EH (cell line): Measurements from ENCODE around the gene CACNA2D3.

Experiments
- DNase-seq: peaks from one replicate; pipeline ENCODE4 v3.0.0-alpha.2; 2015; ENCODE audit warnings: low read depth

Gene CACNA2D3

GRCh38 chr3:54882129-54882833 lies 759.9 kb downstream of the CACNA2D3 start:
- DNase-seq = peak; percentile 99

- DNase-seq = no peak
Measured at GRCh38 chr3:54888162-54888561, 765.8 kb downstream of the CACNA2D3 start.

GRCh38 chr3:54888873-54889272 lies 766.5 kb downstream of the CACNA2D3 start:
- DNase-seq = peak; percentile 50

- no peak for DNase-seq
Measured at GRCh38 chr3:54889731-54890130, 767.4 kb downstream of the CACNA2D3 start.

- DNase-seq = peak; percentile 99
Measured at GRCh38 chr3:54891540-54891897, 769.2 kb downstream of the CACNA2D3 start.

- no peak for DNase-seq
Measured at GRCh38 chr3:54892168-54892567, 769.8 kb downstream of the CACNA2D3 start.

GRCh38 chr3:54895613-54896012 lies 773.3 kb downstream of the CACNA2D3 start:
- no peak for DNase-seq

- peak; percentile 87 for DNase-seq
Measured at GRCh38 chr3:54897028-54897711, 774.8 kb downstream of the CACNA2D3 start.

- no peak for DNase-seq
Measured at GRCh38 chr3:54899273-54899672, 776.9 kb downstream of the CACNA2D3 start.

GRCh38 chr3:54900838-54901591 lies 778.7 kb downstream of the CACNA2D3 start:
- peak; percentile 72 for DNase-seq

- DNase-seq = no peak
Measured at GRCh38 chr3:54901906-54902685, 779.7 kb downstream of the CACNA2D3 start.

- peak; percentile 79 for DNase-seq
Measured at GRCh38 chr3:54905261-54905888, 783.0 kb downstream of the CACNA2D3 start.

- DNase-seq = no peak
Measured at GRCh38 chr3:54905920-54906319, 783.6 kb downstream of the CACNA2D3 start.

- peak; percentile 51 for DNase-seq
Measured at GRCh38 chr3:54906763-54907162, 784.4 kb downstream of the CACNA2D3 start.

- DNase-seq = no peak
Measured at GRCh38 chr3:54909191-54909590, 786.8 kb downstream of the CACNA2D3 start.

- no peak for DNase-seq
Measured at GRCh38 chr3:54914180-54914579, 791.8 kb downstream of the CACNA2D3 start.

- DNase-seq = no peak
Measured at GRCh38 chr3:54915181-54915580, 792.8 kb downstream of the CACNA2D3 start.

GRCh38 chr3:54915976-54916375 lies 793.6 kb downstream of the CACNA2D3 start:
- no peak for DNase-seq

- no peak for DNase-seq
Measured at GRCh38 chr3:54916732-54917131, 794.4 kb downstream of the CACNA2D3 start.

- DNase-seq = peak; percentile 85
Measured at GRCh38 chr3:54917174-54917573, 794.8 kb downstream of the CACNA2D3 start.

GRCh38 chr3:54917862-54918261 lies 795.5 kb downstream of the CACNA2D3 start:
- DNase-seq = peak; percentile 68

- no peak for DNase-seq
Measured at GRCh38 chr3:54918516-54918915, 796.2 kb downstream of the CACNA2D3 start.
